ENCODE data around the gene SNRPA.
A peak's percentile ranks its signal among the peaks of the same experiment; 100 is the strongest.
"Not testable (repeated sequence)": the region's sequence is repeated elsewhere in the genome, so short reads cannot be mapped to it uniquely, and the experiment has no call there.

Gene SNRPA

GRCh38 chr19:40777937-40778705 lies 27.1 kb downstream of the SNRPA start, which contains the start of gene RAB4B:
Gene RAB4B (plus strand): TSS chr19:40778247. CDS start chr19:40778376, 129 bp downstream.
- DNase-seq, result peak; percentile 100

DNA sequence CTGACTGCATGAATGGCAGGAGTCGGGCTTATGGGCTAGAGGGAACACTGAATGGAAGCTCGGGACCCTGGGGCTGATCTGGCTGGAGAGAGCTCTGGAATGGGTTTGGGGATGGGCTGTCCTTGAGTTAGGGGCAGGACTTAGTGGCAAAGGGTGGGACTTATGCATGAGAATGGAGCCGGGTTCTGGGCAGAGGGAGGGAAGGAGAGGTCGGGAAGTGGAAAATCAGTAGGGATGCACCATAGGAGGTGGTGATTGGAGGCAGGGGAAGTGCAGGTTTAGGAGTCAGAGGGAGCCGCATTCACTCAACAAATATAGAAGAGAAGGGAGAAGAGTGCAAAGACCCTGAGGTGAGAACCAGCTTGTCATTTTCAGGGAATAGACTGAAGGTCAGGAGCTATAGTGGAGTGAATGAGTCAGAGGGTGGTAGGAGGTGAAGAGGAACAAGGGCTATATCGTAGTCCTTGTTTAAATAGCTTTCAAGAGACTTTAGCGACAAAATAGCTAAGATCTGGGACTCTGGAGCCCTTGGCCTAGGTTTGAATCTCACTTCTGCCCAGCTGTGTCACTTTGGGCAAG lies 27.8 kb downstream of the SNRPA start:
- DNase-seq, result no peak

- DNase-seq, result no peak
Measured at GRCh38 chr19:40780582-40780981, 29.6 kb downstream of the SNRPA start.

GRCh38 chr19:40781140-40781539 lies 30.1 kb downstream of the SNRPA start:
- no peak for DNase-seq

GRCh38 chr19:40783711-40784110 lies 32.7 kb downstream of the SNRPA start:
- no peak for DNase-seq

GRCh38 chr19:40784146-40784545 lies 33.1 kb downstream of the SNRPA start:
- not testable (repeated sequence) for DNase-seq

GRCh38 chr19:40785526-40785925 lies 34.5 kb downstream of the SNRPA start:
- DNase-seq, result no peak

DNA sequence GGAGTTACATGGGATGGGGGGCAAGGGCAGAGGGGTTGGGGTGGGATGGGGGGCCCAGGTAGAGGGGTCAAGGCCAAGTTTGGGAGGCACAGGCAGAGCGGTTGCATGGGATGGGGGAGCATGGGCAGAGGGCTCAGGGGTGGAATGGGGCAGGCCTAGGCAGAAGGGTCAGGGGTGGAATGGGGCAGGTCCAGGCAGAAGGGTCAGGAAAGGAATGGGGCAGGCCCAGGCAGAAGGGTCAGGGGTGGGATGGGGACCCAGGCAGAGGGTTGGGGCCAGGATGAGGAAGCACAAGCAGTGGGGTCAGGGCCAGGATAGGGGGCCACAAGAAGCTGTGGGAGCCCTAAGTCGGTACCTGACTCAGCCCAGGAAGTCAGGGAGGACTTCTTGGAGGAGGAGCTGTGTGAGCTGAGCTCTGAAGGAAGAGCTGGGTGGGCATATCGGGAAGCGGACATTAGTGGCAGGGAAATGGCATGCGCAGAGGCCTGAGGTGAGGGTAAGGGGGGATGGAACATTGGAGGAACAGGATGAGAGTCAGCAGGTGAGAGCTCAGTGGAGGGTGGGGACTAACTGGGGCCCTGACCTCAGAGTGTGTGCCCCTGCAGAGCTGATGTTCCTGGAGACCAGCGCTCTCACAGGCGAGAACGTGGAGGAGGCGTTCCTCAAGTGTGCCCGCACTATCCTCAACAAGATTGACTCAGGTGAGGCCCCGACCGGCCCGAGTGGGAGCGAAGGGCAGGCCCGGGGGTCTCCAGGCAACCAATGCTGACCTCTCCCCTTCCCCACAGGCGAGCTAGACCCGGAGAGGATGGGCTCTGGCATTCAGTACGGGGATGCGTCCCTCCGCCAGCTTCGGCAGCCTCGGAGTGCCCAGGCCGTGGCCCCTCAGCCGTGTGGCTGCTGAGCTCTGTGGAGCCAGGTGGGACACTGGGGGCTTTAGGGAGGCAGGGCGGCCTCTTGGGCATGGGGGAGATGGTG lies 35.3 kb downstream of the SNRPA start:
- DNase-seq, result no peak

DNA sequence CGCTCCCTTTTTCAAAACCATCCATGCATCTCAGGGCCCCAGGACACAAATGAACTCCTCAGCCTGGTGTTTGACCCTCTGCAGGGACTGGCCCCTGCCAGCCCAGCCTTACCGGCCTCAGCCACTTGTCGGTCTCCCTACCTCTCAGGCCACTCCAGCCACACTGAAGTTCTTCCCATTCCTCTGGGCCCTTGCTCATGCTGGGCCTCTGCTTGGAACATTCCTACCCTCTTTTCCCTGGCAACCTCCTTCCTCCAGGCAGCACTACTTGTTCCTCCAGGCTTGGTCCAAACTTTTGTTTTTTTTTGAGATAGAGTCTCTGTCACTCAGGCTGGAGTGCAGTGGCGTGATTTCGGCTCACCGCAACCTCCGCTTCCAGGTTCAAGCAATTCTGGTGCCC lies 40.3 kb downstream of the SNRPA start:
- no peak for DNase-seq

DNA sequence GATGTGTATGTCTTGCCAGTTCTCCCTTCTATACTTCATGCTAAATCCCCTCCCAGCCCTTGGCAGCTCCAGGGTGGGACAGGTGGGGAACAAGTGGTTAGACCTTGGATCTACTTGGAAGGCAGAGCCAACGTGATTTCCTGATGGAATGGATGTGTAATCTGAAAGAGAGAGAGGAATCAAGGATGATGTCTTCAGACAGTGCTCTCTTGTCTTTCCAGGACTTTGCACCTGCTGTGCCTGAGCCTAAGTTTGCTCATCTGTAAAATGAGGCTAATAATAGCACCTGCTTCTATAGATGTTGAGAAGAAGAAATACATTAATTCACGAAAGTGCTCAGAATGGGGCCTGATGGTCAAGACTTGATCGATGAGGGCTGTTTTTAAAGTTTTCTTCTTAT lies 41.0 kb downstream of the SNRPA start:
- DNase-seq, result no peak

DNA sequence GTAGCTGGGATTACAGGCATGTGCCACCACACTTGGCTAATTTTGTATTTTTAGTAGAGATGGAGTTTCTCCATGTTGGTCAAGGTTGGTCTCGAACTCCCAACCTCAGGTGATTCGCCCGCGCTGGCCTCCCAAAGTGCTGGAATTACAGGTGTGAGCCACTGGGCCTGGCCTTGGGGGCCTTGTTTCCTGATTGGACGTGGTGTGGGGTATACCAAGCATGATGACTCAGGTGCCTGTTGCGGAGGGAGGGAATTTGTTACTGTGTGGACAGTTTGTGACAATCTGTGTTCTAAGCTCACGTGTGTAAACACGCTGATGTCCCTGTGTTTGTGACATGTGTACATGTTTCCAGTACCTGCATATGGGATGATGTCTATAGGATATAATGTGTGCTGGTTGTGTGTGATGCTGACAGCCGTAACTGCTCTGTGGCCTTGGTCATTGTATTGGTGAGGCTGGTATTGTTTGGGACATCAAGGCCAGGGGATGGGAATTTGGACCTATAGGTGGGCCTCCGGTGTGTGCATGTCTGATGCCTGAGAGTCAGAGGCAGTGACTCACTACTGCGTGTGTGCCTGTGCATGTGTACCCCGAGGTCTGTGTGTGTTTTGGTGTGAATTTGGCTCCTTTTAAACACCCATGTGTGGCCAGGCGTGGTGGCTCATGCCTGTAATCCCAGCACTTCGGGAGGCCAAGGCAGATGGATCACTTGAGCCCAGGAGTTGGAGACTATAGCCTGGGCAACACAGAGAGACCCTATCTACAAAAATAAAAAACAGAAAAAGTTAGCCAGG lies 46.4 kb downstream of the SNRPA start:
- DNase-seq, result no peak

GRCh38 chr19:40797963-40798682 lies 47.1 kb downstream of the SNRPA start:
- peak; percentile 60 for DNase-seq

DNA sequence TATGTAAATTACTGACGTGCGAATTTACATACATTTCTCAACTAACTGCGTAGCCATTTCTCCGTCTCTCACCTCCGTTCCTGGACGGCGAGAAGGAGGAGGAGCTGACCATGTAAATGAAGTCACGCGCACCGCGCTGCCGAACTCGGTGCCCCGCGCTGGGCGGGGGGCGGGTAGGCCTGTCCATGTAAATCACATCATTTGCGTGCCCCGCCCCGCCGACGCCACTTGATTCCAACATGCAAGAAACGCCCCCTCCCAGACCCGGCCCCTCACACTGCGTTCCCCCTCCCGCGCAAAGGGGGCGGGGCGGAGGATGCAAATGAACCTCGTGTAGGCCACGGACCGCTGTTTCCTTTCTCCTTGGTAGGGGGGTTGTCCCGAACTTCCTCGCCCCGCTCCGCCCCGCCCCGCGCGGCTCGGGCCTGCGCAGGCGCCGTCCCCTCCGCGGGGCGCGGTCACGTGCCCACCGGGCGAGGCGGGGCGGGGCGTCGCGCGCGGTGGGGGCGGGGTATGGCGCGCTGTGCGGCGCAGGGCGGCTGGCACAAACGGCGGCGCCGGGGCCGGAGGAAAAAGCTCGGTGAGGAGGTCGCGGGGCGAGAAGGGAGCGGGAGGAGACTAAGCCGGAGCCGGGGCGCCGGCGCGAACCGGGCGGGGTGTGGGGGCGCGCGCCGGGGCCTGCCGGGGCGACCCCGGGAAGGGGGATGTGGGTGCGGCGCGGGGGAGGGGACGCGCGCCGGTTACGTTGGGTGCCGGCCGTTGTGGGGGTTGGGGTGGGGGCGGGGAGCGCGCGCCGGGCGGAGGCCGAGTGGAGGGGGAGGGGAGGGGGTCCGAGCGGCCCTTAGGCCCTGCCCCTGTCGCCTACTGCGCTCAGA lies 47.9 kb downstream of the SNRPA start, which contains the start of gene EGLN2:
TSS of gene EGLN2 (plus strand) at position 509 of the 875 bp plus-strand sequence. CDS start 1,382 bp downstream, outside the sequence.
- DNase-seq, result peak; percentile 100

GRCh38 chr19:40799558-40800338 lies 48.7 kb downstream of the SNRPA start:
- DNase-seq, result peak; percentile 22

DNA sequence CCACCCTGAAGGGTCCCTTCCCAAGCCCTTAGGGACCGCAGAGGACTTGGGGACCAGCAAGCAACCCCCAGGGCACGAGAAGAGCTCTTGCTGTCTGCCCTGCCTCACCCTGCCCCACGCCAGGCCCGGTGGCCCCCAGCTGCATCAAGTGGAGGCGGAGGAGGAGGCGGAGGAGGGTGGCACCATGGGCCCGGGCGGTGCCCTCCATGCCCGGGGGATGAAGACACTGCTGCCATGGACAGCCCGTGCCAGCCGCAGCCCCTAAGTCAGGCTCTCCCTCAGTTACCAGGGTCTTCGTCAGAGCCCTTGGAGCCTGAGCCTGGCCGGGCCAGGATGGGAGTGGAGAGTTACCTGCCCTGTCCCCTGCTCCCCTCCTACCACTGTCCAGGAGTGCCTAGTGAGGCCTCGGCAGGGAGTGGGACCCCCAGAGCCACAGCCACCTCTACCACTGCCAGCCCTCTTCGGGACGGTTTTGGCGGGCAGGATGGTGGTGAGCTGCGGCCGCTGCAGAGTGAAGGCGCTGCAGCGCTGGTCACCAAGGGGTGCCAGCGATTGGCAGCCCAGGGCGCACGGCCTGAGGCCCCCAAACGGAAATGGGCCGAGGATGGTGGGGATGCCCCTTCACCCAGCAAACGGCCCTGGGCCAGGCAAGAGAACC lies 49.5 kb downstream of the SNRPA start:
- DNase-seq, result no peak

GRCh38 chr19:40800997-40801377 lies 50.0 kb downstream of the SNRPA start:
- no peak for DNase-seq

GRCh38 chr19:40801426-40802299 lies 50.7 kb downstream of the SNRPA start:
- no peak for DNase-seq
